Stimulated activated CD8-positive, alpha-beta memory T cell treated with anti-CD3 and anti-CD28 coated beads, Interleukin-7, amount 100 ng/mL, for 4 hours (primary cell): ENCODE measurements around the gene VWA7.
A peak's percentile ranks its signal among the peaks of the same experiment; 100 is the strongest.
"Not testable (repeated sequence)": the region's sequence is repeated elsewhere in the genome, so short reads cannot be mapped to it uniquely, and the experiment has no call there.

ENCODE experiments used
- DNase-seq, 2 donors: peaks; one replicate each; pipeline ENCODE4 v3.0.0-alpha.2; 2020; ENCODE audit warnings: low read depth in 2 of 2

The VWA7 gene

GRCh38 chr6:31801031-31801927 is 24.2 kb upstream of the VWA7 start:
- DNase-seq: not testable (repeated sequence)

GRCh38 chr6:31799781-31800180 is 22.7 kb upstream of the VWA7 start:
- no peak for DNase-seq

- no peak for DNase-seq
These were observed 20.5 kb upstream of the VWA7 start for GRCh38 chr6:31797588-31797987.

GRCh38 chr6:31796993-31797385 is 19.9 kb upstream of the VWA7 start:
- no peak for DNase-seq

- DNase-seq: peak; percentile 59 to 79
These were observed 18.6 kb upstream of the VWA7 start, which contains the start of gene VARS1 for GRCh38 chr6:31795616-31796298. Gene VARS1, minus strand, starts transcription at chr6:31795752. Its CDS starts 535 bp downstream, at chr6:31795217.

- DNase-seq: no peak
These were observed 17.9 kb upstream of the VWA7 start for GRCh38 chr6:31794866-31795615.

GRCh38 chr6:31794294-31794865 is 17.3 kb upstream of the VWA7 start:
- DNase-seq: no peak

GRCh38 chr6:31793927-31794245 is 16.8 kb upstream of the VWA7 start:
- DNase-seq: not testable (repeated sequence)

- DNase-seq: no peak
These were observed 15.6 kb upstream of the VWA7 start for GRCh38 chr6:31792761-31793171.

GRCh38 chr6:31792090-31792374 is 14.9 kb upstream of the VWA7 start:
- no peak for DNase-seq

GRCh38 chr6:31791324-31792089 is 14.4 kb upstream of the VWA7 start:
- no peak for DNase-seq

- no peak for DNase-seq
These were observed 8.3 kb upstream of the VWA7 start for GRCh38 chr6:31785475-31785874.

- DNase-seq: no peak
These were observed 7.2 kb upstream of the VWA7 start for GRCh38 chr6:31784098-31784925.

GRCh38 chr6:31782126-31782855 is 5.2 kb upstream of the VWA7 start:
- no peak for DNase-seq

GRCh38 chr6:31781244-31782125 is 4.4 kb upstream of the VWA7 start:
- no peak for DNase-seq

GRCh38 chr6:31780507-31781243 is 3.5 kb upstream of the VWA7 start:
- DNase-seq: no peak

- DNase-seq: no peak
These were observed 2.8 kb upstream of the VWA7 start for GRCh38 chr6:31779908-31780307.
